NCI-H2107 treated with DMSO at 0.1 percent for 48 hours (cell line): ENCODE data around the gene LRRN1.
"Not testable (repeated sequence)": the region's sequence is repeated elsewhere in the genome, so short reads cannot be mapped to it uniquely, and the experiment has no call there.

Experiments used
- DNase-seq: peaks from one replicate; lab custom pipeline; 2025; ENCODE audit not compliant: unreplicated experiment; lab: John Stamatoyannopoulos, UW

LRRN1 gene

GRCh38 chr3:3806856-3807255, 7.6 kb downstream of the LRRN1 start:
- DNase-seq, result no peak

GRCh38 chr3:3813013-3813412, 13.8 kb downstream of the LRRN1 start:
- DNase-seq, result no peak

GRCh38 chr3:3815206-3815605, 16.0 kb downstream of the LRRN1 start:
- DNase-seq, result no peak

- no peak for DNase-seq
Observed at GRCh38 chr3:3816034-3816433, 16.8 kb downstream of the LRRN1 start.

GRCh38 chr3:3817865-3818264, 18.6 kb downstream of the LRRN1 start:
- no peak for DNase-seq

GRCh38 chr3:3821777-3822176, 22.5 kb downstream of the LRRN1 start:
- no peak for DNase-seq

GRCh38 chr3:3825035-3825434, 25.8 kb downstream of the LRRN1 start:
- DNase-seq, result no peak

GRCh38 chr3:3826521-3826920, 27.3 kb downstream of the LRRN1 start:
- DNase-seq, result no peak

GRCh38 chr3:3827111-3827510, 27.9 kb downstream of the LRRN1 start:
- no peak for DNase-seq

- not testable (repeated sequence) for DNase-seq
Observed at GRCh38 chr3:3828417-3828816, 29.2 kb downstream of the LRRN1 start.

GRCh38 chr3:3836845-3837244, 37.6 kb downstream of the LRRN1 start:
- DNase-seq, result no peak

- no peak for DNase-seq
Observed at GRCh38 chr3:3842356-3842755, 43.1 kb downstream of the LRRN1 start.

GRCh38 chr3:3847994-3848922, 49.0 kb downstream of the LRRN1 start:
- no peak for DNase-seq

GRCh38 chr3:3848923-3849275, 49.7 kb downstream of the LRRN1 start:
- DNase-seq, result no peak

- DNase-seq, result no peak
Observed at GRCh38 chr3:3851621-3852323, 52.5 kb downstream of the LRRN1 start.

GRCh38 chr3:3853544-3853943, 54.3 kb downstream of the LRRN1 start:
- DNase-seq, result no peak

GRCh38 chr3:3855056-3855455, 55.8 kb downstream of the LRRN1 start:
- no peak for DNase-seq

- DNase-seq, result no peak
Observed at GRCh38 chr3:3860235-3860634, 61.0 kb downstream of the LRRN1 start.

- no peak for DNase-seq
Observed at GRCh38 chr3:3862534-3862933, 63.3 kb downstream of the LRRN1 start.

- no peak for DNase-seq
Observed at GRCh38 chr3:3875491-3875890, 76.3 kb downstream of the LRRN1 start.

- DNase-seq, result no peak
Observed at GRCh38 chr3:3881050-3881449, 81.8 kb downstream of the LRRN1 start.

GRCh38 chr3:3887311-3887710, 88.1 kb downstream of the LRRN1 start:
- DNase-seq, result not testable (repeated sequence)
